Measurements from ENCODE around the gene RASGRP4.

DNA sequence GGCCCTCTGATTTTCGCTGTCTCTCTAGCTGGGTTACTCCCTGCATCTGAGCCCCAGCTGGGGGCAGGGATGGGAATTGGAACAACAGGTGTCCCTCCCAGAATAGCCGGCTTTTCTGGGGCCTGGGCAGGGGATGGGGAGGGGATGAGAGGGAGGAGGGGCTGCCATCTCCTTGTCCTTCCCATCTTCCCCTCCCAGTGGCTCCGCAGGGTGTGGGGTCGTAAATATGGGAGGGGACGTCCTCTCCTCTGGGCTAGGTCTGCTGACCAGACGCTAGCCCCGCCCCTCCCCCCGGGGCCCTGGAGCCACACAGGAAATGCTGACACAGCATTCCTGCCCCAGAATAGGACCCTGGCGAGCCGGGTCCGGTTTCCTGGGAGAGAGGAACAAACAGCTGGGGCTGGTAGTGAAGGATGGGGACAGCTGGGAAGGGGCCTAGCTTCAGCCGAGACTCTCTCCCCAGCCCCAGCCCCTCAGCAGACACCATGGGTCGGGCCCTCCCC lies 8.6 kb upstream of the RASGRP4 start:
- TF ChIP-seq RAD21 (IDR thresholded peaks at IDR 0.05; ENCODE audit: insufficient read depth, low read depth, low read length) = no peak
- TF ChIP-seq, protein P1, sequence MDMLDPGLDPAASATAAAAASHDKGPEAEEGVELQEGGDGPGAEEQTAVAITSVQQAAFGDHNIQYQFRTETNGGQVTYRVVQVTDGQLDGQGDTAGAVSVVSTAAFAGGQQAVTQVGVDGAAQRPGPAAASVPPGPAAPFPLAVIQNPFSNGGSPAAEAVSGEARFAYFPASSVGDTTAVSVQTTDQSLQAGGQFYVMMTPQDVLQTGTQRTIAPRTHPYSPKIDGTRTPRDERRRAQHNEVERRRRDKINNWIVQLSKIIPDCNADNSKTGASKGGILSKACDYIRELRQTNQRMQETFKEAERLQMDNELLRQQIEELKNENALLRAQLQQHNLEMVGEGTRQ (IDR thresholded peaks at IDR 0.05; ENCODE audit: borderline replicate concordance, low read depth, low read length) = no peak
- no peak for TF ChIP-seq POLR2AphosphoS5 (IDR thresholded peaks at IDR 0.05; ENCODE audit: low read length)
- no peak for TF ChIP-seq CBX3 (IDR thresholded peaks at IDR 0.05; ENCODE audit: borderline replicate concordance, low read depth)
- TF ChIP-seq, protein P2, sequence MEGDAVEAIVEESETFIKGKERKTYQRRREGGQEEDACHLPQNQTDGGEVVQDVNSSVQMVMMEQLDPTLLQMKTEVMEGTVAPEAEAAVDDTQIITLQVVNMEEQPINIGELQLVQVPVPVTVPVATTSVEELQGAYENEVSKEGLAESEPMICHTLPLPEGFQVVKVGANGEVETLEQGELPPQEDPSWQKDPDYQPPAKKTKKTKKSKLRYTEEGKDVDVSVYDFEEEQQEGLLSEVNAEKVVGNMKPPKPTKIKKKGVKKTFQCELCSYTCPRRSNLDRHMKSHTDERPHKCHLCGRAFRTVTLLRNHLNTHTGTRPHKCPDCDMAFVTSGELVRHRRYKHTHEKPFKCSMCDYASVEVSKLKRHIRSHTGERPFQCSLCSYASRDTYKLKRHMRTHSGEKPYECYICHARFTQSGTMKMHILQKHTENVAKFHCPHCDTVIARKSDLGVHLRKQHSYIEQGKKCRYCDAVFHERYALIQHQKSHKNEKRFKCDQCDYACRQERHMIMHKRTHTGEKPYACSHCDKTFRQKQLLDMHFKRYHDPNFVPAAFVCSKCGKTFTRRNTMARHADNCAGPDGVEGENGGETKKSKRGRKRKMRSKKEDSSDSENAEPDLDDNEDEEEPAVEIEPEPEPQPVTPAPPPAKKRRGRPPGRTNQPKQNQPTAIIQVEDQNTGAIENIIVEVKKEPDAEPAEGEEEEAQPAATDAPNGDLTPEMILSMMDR (IDR thresholded peaks at IDR 0.05 in 2 of 3, conservative IDR thresholded peaks at IDR 0.05 in 1 of 3; ENCODE audit: control insufficient read depth in 2 of 3, extremely low read depth in 1 of 3, insufficient read depth in 1 of 3, low read depth in 3 of 3, low read length in 3 of 3) = no peak
- no peak for TF ChIP-seq POLR2A (IDR thresholded peaks at IDR 0.05; ENCODE audit: low read depth, low read length)
- no peak for TF ChIP-seq YY1 (IDR thresholded peaks at IDR 0.05; ENCODE audit: low read depth, low read length)

All from GM12878 (cell line).